Nephron (organoid): Measurements from ENCODE around the gene KCNMA1.

ENCODE experiments used
- H3K27ac Mint-ChIP-seq, 3 experiments: 2 replicates each; pipeline ENCODE4 v1.8.0; 2020; ENCODE audit warnings: mixed read lengths in 3 of 3, mild to moderate bottlenecking in 2 of 3, moderate library complexity in 1 of 3
- H3K27me3 Mint-ChIP-seq: 2 replicates; pipeline ENCODE4 v1.8.0; 2021; ENCODE audit warnings: low read depth, mild to moderate bottlenecking, moderate library complexity, mixed read lengths
- H3K36me3 Mint-ChIP-seq: 2 replicates; pipeline ENCODE4 v1.8.0; 2020; ENCODE audit warnings: low read depth, mixed read lengths
- H3K4me1 Mint-ChIP-seq: 2 replicates; pipeline ENCODE4 v1.8.0; 2020; ENCODE audit warnings: mixed read lengths
- H3K4me3 Mint-ChIP-seq, 3 experiments: 2 replicates each; pipeline ENCODE4 v1.8.0; 2020; ENCODE audit warnings: mild to moderate bottlenecking in 3 of 3, mixed read lengths in 3 of 3, moderate library complexity in 2 of 3
- H3K9me3 Mint-ChIP-seq: 2 replicates; pipeline ENCODE4 v1.8.0; 2020; ENCODE audit warnings: mixed read lengths
- CTCF ChIP-seq, 3 experiments: fragments of 200-600 bp; sonication (generic); IDR thresholded peaks; one replicate each; pipeline ENCODE4 v1.5.0; 2021; ENCODE audit warnings: antibody characterized with exemption in 3 of 3; ENCODE audit not compliant: unreplicated experiment in 3 of 3

KCNMA1 gene

GRCh38 chr10:77241350-77241725, 396.3 kb downstream of the KCNMA1 start:
- Mint-ChIP-seq H3K4me3 (no peak overlapping the region), H3K4me1 (peaks cover 68% of the 10 kb centered on the region), H3K9me3 (no peaks in the 10 kb centered on the region), H3K27me3 (peaks cover 3% of the 10 kb centered on the region), H3K36me3 (no peaks in the 10 kb centered on the region), H3K27ac (no peak overlapping the region)
- TF ChIP-seq CTCF (IDR thresholded peaks at IDR 0.05; ENCODE audit: unreplicated experiment in 3 of 3): no peak

- Mint-ChIP-seq H3K4me1 (peaks cover 68% of the 10 kb centered on the region), H3K36me3 (no peaks in the 10 kb centered on the region), H3K4me3 (peak overlapping the region in 1 of 3 experiments; percentile 9), H3K27me3 (peaks cover 3% of the 10 kb centered on the region), H3K9me3 (no peaks in the 10 kb centered on the region), H3K27ac (peak overlapping the region; percentile 76 to 87 (median 85))
- TF ChIP-seq CTCF (IDR thresholded peaks at IDR 0.05; ENCODE audit: unreplicated experiment in 3 of 3): no peak
Observed at GRCh38 chr10:77240706-77241349, 396.8 kb downstream of the KCNMA1 start.

- Mint-ChIP-seq H3K36me3 (no peaks in the 10 kb centered on the region), H3K27ac (peak overlapping the region; percentile 76 to 87 (median 85)), H3K27me3 (peaks cover 3% of the 10 kb centered on the region), H3K4me1 (peaks cover 62% of the 10 kb centered on the region), H3K9me3 (no peaks in the 10 kb centered on the region), H3K4me3 (peak overlapping the region in 2 of 3 experiments; percentile 8 to 39)
- TF ChIP-seq CTCF (IDR thresholded peaks at IDR 0.05; ENCODE audit: unreplicated experiment in 3 of 3): no peak
Observed at GRCh38 chr10:77240041-77240652, 397.5 kb downstream of the KCNMA1 start.

- H3K27me3 Mint-ChIP-seq: no peaks in the 10 kb centered on the region
- no peaks in the 10 kb centered on the region for H3K36me3 Mint-ChIP-seq
- peaks cover 31% of the 10 kb centered on the region for H3K4me1 Mint-ChIP-seq
- H3K27ac Mint-ChIP-seq: no peak overlapping the region
- peaks cover 3% of the 10 kb centered on the region for H3K9me3 Mint-ChIP-seq
- no peak overlapping the region for H3K4me3 Mint-ChIP-seq
- TF ChIP-seq CTCF (IDR thresholded peaks at IDR 0.05; ENCODE audit: unreplicated experiment in 3 of 3): no peak
Observed at GRCh38 chr10:77237120-77237519, 400.5 kb downstream of the KCNMA1 start.

GRCh38 chr10:77236700-77237099, 400.9 kb downstream of the KCNMA1 start:
- no peak overlapping the region for H3K27ac Mint-ChIP-seq
- H3K9me3 Mint-ChIP-seq: peaks cover 3% of the 10 kb centered on the region
- no peaks in the 10 kb centered on the region for H3K36me3 Mint-ChIP-seq
- peaks cover 29% of the 10 kb centered on the region for H3K4me1 Mint-ChIP-seq
- H3K4me3 Mint-ChIP-seq: no peak overlapping the region
- no peaks in the 10 kb centered on the region for H3K27me3 Mint-ChIP-seq
- no peak for TF ChIP-seq CTCF (IDR thresholded peaks at IDR 0.05; ENCODE audit: unreplicated experiment in 3 of 3)

GRCh38 chr10:77236029-77236428, 401.6 kb downstream of the KCNMA1 start:
- no peak overlapping the region for H3K27ac Mint-ChIP-seq
- peaks cover 3% of the 10 kb centered on the region for H3K9me3 Mint-ChIP-seq
- no peak overlapping the region for H3K4me3 Mint-ChIP-seq
- peaks cover 29% of the 10 kb centered on the region for H3K4me1 Mint-ChIP-seq
- no peaks in the 10 kb centered on the region for H3K27me3 Mint-ChIP-seq
- no peak for TF ChIP-seq CTCF (IDR thresholded peaks at IDR 0.05; ENCODE audit: unreplicated experiment in 3 of 3)
- no peaks in the 10 kb centered on the region for H3K36me3 Mint-ChIP-seq
